Measurements from ENCODE around the gene UPF1.

Gene UPF1

DNA sequence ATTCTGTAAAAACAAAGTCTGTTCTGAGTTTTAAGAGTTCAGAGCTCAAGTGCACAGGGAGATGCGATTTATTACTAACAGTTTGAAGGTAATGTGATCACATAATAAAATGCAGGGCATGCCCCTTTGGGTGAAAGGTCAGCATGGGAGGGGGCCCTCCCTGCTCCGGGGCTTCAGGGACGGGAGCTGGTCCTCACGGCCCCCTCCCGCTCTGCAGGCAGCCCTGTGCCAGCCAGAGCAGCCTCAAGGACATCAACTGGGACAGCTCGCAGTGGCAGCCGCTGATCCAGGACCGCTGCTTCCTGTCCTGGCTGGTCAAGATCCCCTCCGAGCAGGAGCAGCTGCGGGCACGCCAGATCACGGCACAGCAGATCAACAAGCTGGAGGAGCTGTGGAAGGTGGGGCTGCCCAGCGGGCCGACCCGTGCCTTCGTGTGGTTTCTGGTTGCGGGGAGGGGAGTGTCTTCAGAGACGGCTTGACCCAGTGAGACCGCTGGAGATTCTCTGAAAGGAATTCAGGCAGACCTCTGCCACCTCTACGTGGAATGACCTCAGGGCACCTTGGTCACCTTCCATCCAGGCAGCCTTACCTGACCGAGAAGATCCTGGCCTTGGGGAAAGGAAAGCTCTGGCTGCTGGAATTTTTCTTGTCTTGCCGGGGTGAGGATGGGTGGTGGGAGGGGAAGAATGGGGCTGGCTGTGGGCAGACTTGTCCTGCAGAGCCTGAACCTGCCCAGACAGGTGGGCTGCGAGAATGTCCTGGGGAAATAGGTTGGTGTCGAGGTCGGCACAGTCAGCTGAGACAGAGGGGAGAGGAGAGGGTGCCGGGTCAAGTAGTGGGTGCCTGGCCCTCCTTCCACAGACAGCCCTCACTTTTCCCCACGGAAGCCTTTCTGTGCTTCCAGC, 19.0 kb downstream of the UPF1 start:
- H3K36me3 ChIP-seq (ENCODE audit: insufficient read depth, low read length) = peaks cover 74% of the 10 kb centered on the region
- no peak overlapping the region for H2AFZ ChIP-seq (ENCODE audit: low read depth, low read length)
- H3K4me1 ChIP-seq (ENCODE audit: insufficient read depth, low read length) = no peaks in the 10 kb centered on the region
- H3K9me3 ChIP-seq (ENCODE audit: low read length) = no peaks in the 10 kb centered on the region
- H3K4me3 ChIP-seq (ENCODE audit: low read length) = no peak overlapping the region
- no peaks in the 10 kb centered on the region for H3K27me3 ChIP-seq (ENCODE audit: insufficient read depth, low read length)

DNA sequence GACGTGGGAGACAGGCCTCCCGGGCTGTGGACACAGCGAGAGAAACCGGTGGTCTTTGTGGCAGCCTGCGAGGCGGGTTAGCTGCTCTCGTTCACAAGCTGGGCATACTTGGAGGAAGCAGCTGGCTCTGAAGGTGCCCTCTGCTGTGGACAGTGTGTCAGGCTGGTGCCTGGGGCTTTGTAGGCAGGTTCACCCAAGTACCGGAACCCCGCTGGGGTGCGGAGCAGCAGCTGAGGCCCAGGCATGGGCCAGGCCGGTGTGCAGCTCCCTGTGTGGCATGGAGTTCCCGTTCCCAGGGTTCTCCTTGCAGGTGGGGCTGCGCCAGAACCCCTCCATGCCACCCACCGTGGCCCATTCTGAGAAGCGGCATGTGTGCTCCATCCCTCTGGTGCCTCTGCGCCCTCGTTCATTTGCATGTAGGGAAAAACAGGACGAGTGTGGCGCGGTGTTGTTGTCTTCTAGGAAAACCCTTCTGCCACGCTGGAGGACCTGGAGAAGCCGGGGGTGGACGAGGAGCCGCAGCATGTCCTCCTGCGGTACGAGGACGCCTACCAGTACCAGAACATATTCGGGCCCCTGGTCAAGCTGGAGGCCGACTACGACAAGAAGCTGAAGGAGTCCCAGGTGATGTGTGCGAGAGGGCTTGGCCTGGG, 20.0 kb downstream of the UPF1 start:
- peaks cover 80% of the 10 kb centered on the region for H3K36me3 ChIP-seq (ENCODE audit: insufficient read depth, low read length)

DNA sequence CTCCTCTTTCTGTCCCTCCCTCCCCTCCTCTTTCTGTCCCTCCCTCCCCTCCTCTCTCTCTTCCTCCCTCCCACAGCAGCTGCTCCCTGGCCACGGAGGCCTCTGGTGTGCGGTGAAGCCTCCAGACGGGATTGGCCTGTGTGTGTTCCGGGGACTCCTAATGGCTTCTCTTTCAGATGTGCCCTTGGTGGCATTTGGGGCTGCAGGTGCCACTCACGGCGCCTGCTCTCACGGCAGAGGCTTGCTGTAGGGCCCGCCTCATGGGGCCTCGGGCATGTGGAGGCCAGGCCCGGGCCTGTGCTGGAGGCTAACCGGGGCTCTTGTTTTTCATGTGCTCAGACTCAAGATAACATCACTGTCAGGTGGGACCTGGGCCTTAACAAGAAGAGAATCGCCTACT, 20.9 kb downstream of the UPF1 start:
- Histone ChIP-seq H2AFZ (ENCODE audit: low read depth, low read length) (no peak overlapping the region), H3K4me3 (ENCODE audit: low read length) (no peak overlapping the region), H3K36me3 (ENCODE audit: insufficient read depth, low read length) (peaks cover 87% of the 10 kb centered on the region), H3K4me1 (ENCODE audit: insufficient read depth, low read length) (peaks cover 6% of the 10 kb centered on the region), H3K9me3 (ENCODE audit: low read length) (no peaks in the 10 kb centered on the region), H3K27me3 (ENCODE audit: insufficient read depth, low read length) (no peaks in the 10 kb centered on the region)

More for the DNA sequence above, 20.0 kb downstream of the UPF1 start:
- Histone ChIP-seq H3K27me3 (ENCODE audit: insufficient read depth, low read length) (no peaks in the 10 kb centered on the region), H2AFZ (ENCODE audit: low read depth, low read length) (no peak overlapping the region), H3K4me1 (ENCODE audit: insufficient read depth, low read length) (peaks cover 6% of the 10 kb centered on the region), H3K4me3 (ENCODE audit: low read length) (no peak overlapping the region), H3K9me3 (ENCODE audit: low read length) (no peaks in the 10 kb centered on the region)

DNA sequence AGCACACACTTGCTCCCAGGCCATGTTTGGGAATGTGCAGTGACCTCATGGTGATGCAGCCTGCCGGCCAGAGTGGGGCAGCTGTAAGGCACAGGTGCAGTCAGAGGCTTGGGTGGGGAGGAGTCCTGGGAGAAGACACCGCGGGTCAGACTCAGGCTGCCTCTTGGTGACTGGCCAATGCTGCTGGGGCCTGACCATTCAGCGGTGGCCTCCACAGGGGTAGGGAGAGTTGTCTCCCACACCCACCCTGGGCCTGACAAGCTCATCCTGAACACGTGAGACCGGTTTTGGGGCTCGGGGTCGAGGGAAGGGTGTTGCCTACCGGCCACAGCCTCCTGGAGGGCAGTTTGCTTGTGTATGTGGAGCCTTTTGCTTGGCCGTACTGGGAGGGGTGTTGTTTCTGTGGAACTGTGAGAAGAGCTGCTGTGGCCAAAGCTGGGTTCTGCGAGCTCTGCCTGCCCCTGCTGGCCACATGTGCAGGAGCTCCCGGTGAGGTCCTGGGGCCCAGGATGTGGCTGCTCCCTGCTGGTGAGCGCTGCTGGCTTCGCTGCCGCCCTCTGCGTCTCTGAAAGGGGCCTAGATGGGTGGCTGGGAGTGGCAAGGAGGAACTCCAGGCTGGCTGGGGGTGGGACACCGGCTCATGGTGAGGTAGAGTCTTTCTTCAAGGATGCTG, 22.1 kb downstream of the UPF1 start:
- Histone ChIP-seq H2AFZ (ENCODE audit: low read depth, low read length) (no peak overlapping the region), H3K27me3 (ENCODE audit: insufficient read depth, low read length) (no peaks in the 10 kb centered on the region), H3K9me3 (ENCODE audit: low read length) (no peaks in the 10 kb centered on the region), H3K36me3 (ENCODE audit: insufficient read depth, low read length) (peaks cover 90% of the 10 kb centered on the region), H3K4me1 (ENCODE audit: insufficient read depth, low read length) (peaks cover 6% of the 10 kb centered on the region), H3K4me3 (ENCODE audit: low read length) (no peak overlapping the region)

DNA sequence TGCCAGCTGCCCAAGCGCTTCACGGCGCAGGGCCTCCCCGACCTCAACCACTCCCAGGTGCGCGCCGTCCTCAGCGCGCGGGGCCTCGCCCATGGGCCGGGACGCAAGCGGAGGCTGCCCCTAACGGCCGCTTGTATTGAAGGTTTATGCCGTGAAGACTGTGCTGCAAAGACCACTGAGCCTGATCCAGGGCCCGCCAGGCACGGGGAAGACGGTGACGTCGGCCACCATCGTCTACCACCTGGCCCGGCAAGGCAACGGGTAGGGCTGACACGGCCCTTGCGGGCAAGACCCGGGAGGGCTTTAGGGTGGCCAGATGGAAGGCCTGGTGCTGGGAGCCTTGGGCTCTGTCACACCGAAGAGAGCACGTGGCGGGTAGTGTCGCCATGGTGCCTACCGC, 23.2 kb downstream of the UPF1 start:
- H3K36me3 ChIP-seq (ENCODE audit: insufficient read depth, low read length) = peaks cover 95% of the 10 kb centered on the region
- no peaks in the 10 kb centered on the region for H3K9me3 ChIP-seq (ENCODE audit: low read length)
- peaks cover 6% of the 10 kb centered on the region for H3K4me1 ChIP-seq (ENCODE audit: insufficient read depth, low read length)
- no peaks in the 10 kb centered on the region for H3K27me3 ChIP-seq (ENCODE audit: insufficient read depth, low read length)
- H3K4me3 ChIP-seq (ENCODE audit: low read length) = no peak overlapping the region
- H2AFZ ChIP-seq (ENCODE audit: low read depth, low read length) = no peak overlapping the region

DNA sequence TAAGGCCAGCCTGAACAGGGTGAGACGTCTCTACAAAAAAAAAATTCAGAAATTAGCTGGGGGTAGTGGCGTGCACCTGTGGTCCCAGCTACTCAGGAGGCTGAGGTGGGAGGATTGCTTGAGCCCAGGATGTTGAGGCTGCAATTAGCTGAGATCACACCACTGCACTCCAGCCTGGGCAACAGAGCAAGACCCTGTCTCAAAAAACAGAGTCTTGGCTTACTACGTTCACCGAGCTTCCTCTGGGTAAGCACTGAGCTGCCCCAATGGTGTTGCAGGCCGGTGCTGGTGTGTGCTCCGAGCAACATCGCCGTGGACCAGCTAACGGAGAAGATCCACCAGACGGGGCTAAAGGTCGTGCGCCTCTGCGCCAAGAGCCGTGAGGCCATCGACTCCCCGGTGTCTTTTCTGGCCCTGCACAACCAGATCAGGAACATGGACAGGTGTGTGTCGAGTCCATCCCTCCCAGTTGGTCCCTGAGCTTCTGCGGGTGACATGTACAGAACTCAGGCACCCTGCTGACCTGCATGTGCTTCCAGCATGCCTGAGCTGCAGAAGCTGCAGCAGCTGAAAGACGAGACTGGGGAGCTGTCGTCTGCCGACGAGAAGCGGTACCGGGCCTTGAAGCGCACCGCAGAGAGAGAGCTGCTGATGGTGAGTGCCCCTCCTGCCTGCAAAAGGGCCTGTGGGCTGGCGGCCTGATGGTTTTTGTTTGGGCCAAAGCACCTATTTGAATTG, 24.1 kb downstream of the UPF1 start:
- peaks cover 95% of the 10 kb centered on the region for H3K36me3 ChIP-seq (ENCODE audit: insufficient read depth, low read length)
- no peak overlapping the region for H3K4me3 ChIP-seq (ENCODE audit: low read length)

DNA sequence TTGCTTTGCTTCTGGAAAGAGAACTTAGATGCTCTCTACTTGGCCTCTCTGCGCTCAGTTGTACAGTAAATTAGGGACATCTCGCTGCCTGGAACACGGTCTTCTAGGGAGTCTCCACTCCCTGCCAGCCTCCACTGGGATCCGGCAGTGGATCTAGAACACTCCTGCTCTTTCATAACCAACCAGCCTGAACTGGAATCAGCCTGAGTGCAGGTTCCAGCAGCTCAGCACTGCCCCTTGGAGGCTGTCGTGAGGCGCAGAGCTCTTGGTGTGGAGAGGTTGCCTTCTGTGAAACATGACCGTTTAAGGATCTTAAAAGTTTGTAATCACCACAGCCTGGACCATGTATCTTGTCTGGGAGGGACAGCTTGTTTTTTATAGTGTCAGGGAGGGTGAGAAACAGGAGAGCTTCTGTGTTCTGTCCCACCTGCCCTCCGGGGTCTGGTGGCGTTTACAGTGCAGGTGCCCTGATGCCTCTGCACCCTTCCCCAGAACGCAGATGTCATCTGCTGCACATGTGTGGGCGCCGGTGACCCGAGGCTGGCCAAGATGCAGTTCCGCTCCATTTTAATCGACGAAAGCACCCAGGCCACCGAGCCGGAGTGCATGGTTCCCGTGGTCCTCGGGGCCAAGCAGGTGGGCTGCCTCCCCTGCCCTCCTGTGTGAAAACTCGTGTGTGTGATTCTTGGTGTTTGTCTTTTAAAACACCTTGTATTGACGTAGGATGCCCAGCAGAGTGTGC, 24.8 kb downstream of the UPF1 start:
- H3K27me3 ChIP-seq (ENCODE audit: insufficient read depth, low read length) = no peaks in the 10 kb centered on the region
- H3K4me3 ChIP-seq (ENCODE audit: low read length) = no peak overlapping the region
- H2AFZ ChIP-seq (ENCODE audit: low read depth, low read length) = no peak overlapping the region
- peaks cover 95% of the 10 kb centered on the region for H3K36me3 ChIP-seq (ENCODE audit: insufficient read depth, low read length)
- H3K4me1 ChIP-seq (ENCODE audit: insufficient read depth, low read length) = peaks cover 6% of the 10 kb centered on the region
- no peaks in the 10 kb centered on the region for H3K9me3 ChIP-seq (ENCODE audit: low read length)

More for the DNA sequence above, 24.1 kb downstream of the UPF1 start:
- H3K4me1 ChIP-seq (ENCODE audit: insufficient read depth, low read length) = peaks cover 6% of the 10 kb centered on the region
- H2AFZ ChIP-seq (ENCODE audit: low read depth, low read length) = no peak overlapping the region
- H3K27me3 ChIP-seq (ENCODE audit: insufficient read depth, low read length) = no peaks in the 10 kb centered on the region
- no peaks in the 10 kb centered on the region for H3K9me3 ChIP-seq (ENCODE audit: low read length)

DNA sequence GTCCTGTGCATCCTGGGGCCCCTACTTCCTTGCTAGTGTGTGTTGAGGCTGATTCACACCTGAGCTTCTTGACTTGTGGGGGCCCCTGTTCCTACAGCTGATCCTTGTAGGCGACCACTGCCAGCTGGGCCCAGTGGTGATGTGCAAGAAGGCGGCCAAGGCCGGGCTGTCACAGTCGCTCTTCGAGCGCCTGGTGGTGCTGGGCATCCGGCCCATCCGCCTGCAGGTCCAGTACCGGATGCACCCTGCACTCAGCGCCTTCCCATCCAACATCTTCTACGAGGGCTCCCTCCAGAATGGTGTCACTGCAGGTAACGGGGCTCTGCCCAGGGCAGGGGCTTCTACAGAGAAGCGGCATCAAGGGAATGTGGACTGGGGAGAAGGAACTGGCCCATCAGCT, 25.5 kb downstream of the UPF1 start:
- Histone ChIP-seq H3K4me1 (ENCODE audit: insufficient read depth, low read length) (peaks cover 6% of the 10 kb centered on the region), H3K27me3 (ENCODE audit: insufficient read depth, low read length) (no peaks in the 10 kb centered on the region), H3K4me3 (ENCODE audit: low read length) (no peak overlapping the region), H3K36me3 (ENCODE audit: insufficient read depth, low read length) (peaks cover 95% of the 10 kb centered on the region), H3K9me3 (ENCODE audit: low read length) (no peaks in the 10 kb centered on the region), H2AFZ (ENCODE audit: low read depth, low read length) (no peak overlapping the region)

DNA sequence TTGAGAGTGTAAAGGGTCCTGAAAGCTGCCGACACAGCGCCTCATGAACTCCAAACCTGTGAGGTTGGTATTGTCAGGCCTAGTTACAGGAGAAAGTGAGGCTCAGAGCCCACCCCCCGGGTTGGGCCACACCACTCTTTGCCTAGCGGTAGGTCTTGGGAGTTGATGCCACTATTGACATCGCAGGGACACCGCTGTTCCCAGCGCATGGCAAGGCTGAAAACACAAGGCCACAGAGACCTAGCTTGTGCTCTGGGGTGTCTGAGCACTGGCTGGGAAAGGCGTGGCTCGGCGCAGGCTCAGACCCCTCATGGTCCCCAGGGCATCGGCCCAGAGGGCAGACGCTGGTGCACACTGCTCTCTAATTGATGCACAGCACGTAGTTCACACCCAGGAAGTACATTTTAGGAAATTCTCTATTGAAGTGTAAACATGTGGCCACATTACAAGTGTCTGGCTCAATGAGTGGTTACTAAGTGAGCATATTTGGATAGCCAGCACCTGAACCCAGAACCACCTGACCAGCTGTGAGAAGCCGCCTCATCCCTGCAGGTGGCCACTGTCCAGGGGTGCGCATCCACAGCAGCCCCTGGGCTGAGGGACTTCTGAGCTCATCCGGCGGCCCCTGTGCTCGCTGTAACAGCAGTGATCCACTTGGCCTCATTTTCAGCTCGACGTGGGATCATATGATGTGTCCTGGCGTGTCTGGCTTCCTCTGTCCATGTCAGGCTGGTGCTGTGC, 27.3 kb downstream of the UPF1 start:
- Histone ChIP-seq H2AFZ (ENCODE audit: low read depth, low read length) (no peak overlapping the region), H3K36me3 (ENCODE audit: insufficient read depth, low read length) (peaks cover 92% of the 10 kb centered on the region), H3K4me1 (ENCODE audit: insufficient read depth, low read length) (peaks cover 6% of the 10 kb centered on the region), H3K9me3 (ENCODE audit: low read length) (no peaks in the 10 kb centered on the region), H3K4me3 (ENCODE audit: low read length) (no peak overlapping the region), H3K27me3 (ENCODE audit: insufficient read depth, low read length) (no peaks in the 10 kb centered on the region)

DNA sequence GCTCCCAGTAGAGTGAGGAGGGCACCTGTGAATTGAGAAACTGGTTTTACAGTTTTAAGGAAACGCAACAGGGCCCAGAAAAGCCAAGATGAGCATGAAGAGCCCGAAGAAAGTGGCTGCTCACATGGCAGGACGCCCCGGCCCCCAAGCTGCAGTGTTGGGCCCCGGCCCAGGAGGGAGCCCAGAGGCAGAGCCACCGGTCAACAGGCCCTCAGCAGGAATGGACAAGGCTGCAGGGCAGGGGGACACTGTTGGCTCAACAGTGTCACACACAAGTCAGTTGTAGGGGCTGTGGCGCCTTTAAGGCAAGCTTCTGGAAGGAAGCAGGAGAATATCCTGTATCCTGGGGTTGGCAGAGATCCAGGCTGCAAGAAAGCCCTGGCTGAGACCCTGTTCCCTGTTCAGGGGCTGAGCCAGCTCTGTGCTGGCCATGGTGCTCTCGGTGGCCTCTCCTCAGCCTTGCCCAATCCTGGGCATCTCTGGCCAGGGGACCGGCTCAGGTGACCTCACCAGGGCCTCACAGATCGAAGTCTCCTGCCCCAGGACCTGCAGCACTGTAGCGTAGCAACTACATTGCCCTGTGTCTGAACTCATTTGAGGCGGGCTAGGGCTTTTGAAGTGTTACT, 28.0 kb downstream of the UPF1 start:
- no peak overlapping the region for H3K4me3 ChIP-seq (ENCODE audit: low read length)
- H2AFZ ChIP-seq (ENCODE audit: low read depth, low read length) = no peak overlapping the region
- H3K4me1 ChIP-seq (ENCODE audit: insufficient read depth, low read length) = peaks cover 6% of the 10 kb centered on the region
- no peaks in the 10 kb centered on the region for H3K9me3 ChIP-seq (ENCODE audit: low read length)
- H3K36me3 ChIP-seq (ENCODE audit: insufficient read depth, low read length) = peaks cover 89% of the 10 kb centered on the region
- no peaks in the 10 kb centered on the region for H3K27me3 ChIP-seq (ENCODE audit: insufficient read depth, low read length)

DNA sequence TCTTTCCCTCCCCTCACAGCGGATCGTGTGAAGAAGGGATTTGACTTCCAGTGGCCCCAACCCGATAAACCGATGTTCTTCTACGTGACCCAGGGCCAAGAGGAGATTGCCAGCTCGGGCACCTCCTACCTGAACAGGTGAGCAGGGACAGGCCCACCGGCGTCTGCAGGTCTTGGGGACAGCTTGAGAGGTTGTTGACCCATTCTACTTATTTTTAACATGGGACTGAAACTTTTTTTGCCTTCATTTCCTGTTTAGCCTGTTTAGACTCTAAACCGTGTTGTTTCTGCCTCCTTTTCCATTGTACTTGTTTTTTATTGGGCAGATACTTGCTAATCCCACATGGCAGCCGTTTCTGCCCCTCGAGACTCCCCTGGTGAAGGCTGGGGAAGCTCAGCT, 28.5 kb downstream of the UPF1 start:
- Histone ChIP-seq H2AFZ (ENCODE audit: low read depth, low read length) (no peak overlapping the region), H3K36me3 (ENCODE audit: insufficient read depth, low read length) (peaks cover 86% of the 10 kb centered on the region), H3K4me1 (ENCODE audit: insufficient read depth, low read length) (peaks cover 6% of the 10 kb centered on the region), H3K4me3 (ENCODE audit: low read length) (no peak overlapping the region), H3K9me3 (ENCODE audit: low read length) (no peaks in the 10 kb centered on the region), H3K27me3 (ENCODE audit: insufficient read depth, low read length) (no peaks in the 10 kb centered on the region)

Data from neuron (in vitro differentiated cells).